Effector CD4-positive, alpha-beta T cell (primary cell): ENCODE measurements around the gene OTUB2.
A peak's percentile ranks its signal among the peaks of the same experiment; 100 is the strongest.

Experiments used
- DNase-seq: peaks from one replicate; pipeline ENCODE4 v3.0.0-alpha.2; 2020

OTUB2 gene

GRCh38 chr14:93997082-93997481 lies 29.1 kb upstream of the OTUB2 start, which contains the start of gene CCDC197:
CCDC197 (plus strand) TSS chr14:93997301; CDS start chr14:93998132, 831 bp downstream.
- DNase-seq: no peak

GRCh38 chr14:93997916-93998870 lies 27.9 kb upstream of the OTUB2 start:
- DNase-seq: no peak

DNA sequence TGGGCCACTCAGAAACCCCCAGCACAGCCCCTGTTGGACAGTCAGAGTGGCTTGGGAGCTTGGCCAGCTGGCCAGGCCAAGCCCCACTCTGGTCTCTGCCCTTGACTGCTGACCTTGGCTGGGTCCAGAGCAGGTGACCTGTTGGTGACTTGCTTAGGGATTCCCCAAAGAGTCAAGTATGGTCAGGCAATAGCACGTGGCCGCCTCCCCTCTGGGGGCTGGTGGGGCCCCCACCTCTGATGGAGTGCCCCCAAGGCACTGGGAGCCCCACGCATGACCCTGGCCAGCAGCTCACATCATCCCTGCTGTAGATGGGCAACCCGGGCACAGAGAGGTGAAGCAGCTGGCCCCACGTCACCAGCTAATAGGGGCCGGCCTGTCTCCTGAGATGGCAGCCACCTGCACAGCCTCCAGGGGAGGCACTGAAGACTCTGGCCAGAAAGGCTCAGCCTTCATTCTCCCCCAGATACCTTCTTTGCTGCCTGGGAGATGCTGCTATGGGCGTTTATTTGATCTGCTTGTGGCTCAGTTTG lies 27.2 kb upstream of the OTUB2 start:
- DNase-seq: no peak

- DNase-seq: no peak
Observed at GRCh38 chr14:93999573-93999972, 26.6 kb upstream of the OTUB2 start.

GRCh38 chr14:94000267-94000666 lies 25.9 kb upstream of the OTUB2 start:
- no peak for DNase-seq

DNA sequence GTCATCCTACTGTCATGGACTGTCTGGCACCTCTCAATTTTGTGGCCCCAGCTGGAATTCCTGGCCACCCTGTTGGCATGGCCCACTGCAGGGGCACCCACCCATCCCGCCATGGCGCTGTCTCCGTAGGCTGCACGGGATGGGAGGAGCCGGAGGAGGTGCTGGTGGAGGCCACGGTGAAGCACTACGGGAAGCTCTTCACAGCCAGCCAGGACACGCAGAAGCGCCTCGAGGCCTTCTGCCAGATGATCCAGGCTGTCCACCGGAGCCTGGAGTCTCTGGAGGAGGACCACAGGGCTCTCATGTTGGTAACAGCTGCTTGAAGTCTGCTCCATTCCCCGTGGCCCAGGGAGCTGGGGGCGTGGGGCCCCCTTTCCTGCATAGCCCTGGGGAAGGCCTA lies 25.1 kb upstream of the OTUB2 start:
- DNase-seq: no peak

- DNase-seq: peak; percentile 48
Observed at GRCh38 chr14:94001501-94002396, 24.4 kb upstream of the OTUB2 start.

DNA sequence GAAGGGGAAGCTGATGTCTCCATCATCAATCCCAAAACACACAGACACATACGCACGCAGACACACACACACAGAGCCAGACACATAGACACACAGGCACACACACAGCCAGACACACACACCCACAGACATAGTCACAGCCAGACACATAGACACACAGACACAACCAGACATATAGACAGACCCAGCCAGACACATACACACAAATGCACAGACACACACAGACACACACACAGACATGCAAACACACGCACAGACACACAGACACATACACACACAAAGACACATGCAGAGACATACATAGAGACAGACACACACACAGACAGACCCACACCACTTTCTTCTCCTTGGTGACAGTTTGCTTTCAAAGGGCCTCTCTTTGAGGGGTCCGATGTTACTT lies 22.7 kb upstream of the OTUB2 start:
- DNase-seq: no peak

DNA sequence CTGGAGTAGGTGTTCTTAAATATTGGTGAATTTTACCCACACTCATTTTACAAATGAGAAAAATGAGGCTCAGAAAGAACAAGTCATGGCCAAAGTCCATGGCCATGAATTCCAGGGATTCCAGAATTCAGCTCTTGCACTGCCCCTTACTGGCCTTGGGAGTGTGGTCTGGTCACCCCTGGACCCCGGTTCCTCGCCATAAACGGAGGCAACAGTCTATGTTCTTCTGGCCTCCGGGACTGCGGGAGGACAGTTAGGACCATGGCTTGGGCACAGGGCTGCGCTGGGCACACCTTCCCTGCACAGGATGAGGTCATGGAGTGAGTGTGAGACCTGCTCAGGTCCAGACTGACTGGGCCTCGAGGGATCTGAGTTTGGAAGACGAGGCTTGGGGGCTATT lies 22.1 kb upstream of the OTUB2 start:
- no peak for DNase-seq

GRCh38 chr14:94005324-94006073 lies 20.6 kb upstream of the OTUB2 start:
- no peak for DNase-seq

GRCh38 chr14:94008234-94008633 lies 17.9 kb upstream of the OTUB2 start:
- no peak for DNase-seq

GRCh38 chr14:94009767-94010166 lies 16.4 kb upstream of the OTUB2 start:
- DNase-seq: no peak

DNA sequence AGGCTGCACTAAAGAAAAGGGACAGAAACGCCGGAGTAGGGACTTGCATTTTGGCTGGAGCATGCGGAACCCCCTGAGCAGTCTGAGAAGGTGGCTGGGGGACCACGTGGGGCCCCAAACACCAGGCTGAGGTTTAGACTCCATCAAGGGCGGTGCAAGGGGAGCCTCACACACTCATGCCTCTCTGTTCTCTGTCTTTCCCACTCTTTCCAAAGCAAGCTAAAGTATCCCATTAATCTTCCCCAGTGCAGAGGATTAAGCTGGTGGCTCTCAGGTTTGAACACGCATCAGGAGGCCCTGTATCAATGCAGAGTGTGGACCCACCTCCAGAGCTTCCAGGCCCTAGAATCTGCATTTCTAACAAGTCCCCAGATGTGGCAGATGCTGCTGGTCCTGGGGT lies 15.5 kb upstream of the OTUB2 start:
- no peak for DNase-seq

- DNase-seq: no peak
Observed at GRCh38 chr14:94011795-94012194, 14.3 kb upstream of the OTUB2 start.

DNA sequence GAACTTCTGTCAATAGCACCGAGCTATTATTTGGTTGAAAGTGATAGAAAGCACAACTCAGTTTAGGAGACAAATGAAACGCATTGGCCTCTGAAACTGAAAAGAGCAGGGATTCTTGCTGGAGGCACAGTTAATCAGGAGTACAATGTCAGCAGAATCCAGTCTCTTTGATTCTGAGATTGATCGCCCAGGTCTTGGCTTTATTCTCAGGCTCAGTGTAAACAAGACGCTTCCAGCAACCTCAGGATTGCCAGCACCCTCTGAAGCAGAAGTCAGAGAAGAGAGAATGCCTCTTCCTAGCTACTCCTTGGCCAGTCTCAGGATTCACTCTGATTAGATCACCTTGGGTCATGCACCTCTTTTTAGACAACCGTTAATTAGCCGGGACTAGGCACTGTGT lies 11.8 kb upstream of the OTUB2 start:
- DNase-seq: no peak

GRCh38 chr14:94015223-94015622 lies 10.9 kb upstream of the OTUB2 start:
- DNase-seq: no peak

DNA sequence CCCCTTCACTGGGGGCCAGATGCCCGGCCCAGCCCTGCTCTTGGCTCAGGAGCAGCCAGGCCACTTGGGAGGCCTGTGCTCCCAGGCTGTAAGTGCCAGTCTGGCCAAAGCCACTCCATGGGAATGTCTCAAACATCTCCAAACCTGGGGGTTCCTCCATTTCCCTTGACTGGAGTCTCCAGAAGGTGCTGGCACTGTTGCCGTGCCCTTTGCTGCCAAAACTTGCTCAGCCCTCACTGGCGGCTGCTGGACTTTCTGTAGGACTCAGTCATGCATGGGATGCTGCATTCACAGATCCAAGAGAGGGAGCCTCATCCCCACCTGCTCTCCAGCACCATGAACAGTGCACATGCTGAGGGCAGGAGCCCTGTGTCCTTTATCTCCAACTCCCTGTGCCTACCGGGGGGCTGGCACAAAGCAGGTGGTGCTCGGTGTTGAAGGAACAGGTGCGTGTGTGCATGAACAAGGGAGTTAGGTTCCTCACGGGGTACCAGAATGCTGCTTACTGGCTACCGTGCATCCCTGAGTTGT lies 9.6 kb upstream of the OTUB2 start:
- DNase-seq: no peak

DNA sequence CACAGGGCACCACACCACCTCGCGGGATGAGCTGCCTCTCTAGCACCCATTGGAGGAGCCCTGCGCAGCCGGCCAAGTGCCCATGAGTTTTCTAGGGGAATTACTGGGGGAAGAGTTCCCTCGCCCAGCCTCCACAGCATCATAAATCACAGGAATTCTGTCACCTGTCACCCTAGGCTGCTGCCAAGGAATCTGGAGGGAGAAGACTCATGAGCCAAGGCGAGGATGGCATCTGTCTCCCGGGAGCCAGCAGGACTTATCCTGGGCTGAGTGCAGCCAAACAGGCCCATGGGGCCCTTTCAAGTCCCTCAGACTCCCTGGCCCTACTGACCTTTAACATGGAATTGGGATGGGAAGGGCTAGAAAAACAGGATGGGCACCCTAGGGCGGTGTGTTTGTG lies 7.8 kb upstream of the OTUB2 start:
- DNase-seq: no peak

GRCh38 chr14:94019329-94019728 lies 6.8 kb upstream of the OTUB2 start:
- DNase-seq: no peak

DNA sequence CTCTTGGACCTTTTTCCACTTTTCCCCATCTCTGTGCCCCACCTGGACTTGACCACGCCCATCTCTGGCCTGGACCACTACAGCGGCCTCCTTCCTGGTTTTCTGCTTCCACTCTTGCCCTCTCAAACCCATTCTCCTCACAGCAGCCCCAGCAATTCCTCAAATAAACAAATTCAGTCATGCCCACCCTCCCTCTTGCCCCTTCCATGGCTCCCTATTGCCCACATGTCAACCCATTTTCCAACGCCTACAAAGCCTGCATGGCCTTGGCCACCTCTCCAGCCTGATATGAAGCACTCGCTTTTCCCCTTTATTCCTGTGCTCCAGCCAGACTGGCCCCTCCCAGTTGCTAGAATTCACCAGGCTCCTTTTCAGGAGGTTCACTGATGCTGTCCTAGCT lies 5.9 kb upstream of the OTUB2 start:
- no peak for DNase-seq

DNA sequence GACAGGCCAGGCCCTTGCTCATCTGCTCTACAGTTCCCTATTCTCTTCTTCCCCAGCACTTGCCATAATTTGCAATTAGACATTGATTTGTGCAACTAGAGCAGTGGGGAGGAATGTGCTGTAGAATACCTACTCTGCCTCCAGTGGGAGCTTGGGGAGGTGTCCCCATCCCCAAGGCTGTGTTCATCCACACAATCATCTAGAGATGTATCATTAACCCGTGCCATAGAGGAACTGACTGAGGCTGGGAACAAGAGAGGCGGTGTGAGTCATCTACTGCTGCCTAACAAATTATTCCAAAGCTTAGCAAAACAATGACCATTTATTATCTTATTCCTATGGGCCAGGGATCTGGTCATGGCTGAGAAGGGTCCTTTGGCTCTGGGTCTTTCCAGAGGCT lies 5.1 kb upstream of the OTUB2 start:
- DNase-seq: no peak

DNA sequence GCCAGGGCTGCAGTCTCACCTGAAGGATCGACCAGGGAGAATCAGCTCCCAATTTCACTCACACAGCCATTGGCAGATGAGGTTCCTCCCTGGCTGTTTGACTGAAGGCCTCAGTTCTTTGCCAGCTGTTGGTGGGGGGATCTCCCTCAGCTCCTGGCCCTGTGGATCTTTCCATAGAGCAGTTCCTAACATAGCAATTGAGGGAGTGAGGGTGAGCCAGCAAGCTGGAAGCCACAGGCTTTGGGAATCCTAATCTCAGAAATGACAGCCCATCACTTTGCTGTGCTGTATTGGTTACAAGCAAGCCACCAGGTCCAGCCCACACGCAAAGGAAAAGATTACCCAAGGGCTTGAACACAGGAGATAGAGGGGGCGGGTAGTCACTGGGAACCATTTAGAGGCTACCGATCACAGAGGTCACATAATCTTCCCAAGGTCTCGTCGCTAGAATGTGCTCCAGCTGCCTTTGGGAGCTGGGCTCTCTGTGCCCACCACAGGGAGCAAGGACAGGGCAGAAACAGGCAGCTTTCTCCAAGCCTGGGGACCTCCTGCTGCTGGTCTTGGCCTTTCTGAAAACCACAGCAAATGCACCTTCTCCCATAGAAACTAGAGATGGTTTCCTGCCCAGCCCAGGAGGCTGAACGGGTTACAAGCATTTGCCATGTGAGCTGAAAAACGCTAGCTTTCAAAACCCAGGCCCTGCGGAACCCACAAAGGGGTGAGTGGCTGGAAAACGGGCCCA lies 4.6 kb upstream of the OTUB2 start:
- DNase-seq: no peak
